Measurements from ENCODE around the gene DLL4.

The DLL4 gene

GRCh38 chr15:40943764-40944365, 14.7 kb downstream of the DLL4 start:
- POLR2A ChIA-PET: interaction anchor here (5.1 kb wide), 1 partner anchor 11 kb away, joined by 146 read pairs; the partner anchor contains the start of gene CHAC1
- no peak for TF ChIP-seq L3MBTL2 (conservative IDR thresholded peaks at IDR 0.05)
- DNase-seq (ENCODE audit: extremely low spot score): no peak
- CTCF ChIA-PET: no interaction called here

DNA sequence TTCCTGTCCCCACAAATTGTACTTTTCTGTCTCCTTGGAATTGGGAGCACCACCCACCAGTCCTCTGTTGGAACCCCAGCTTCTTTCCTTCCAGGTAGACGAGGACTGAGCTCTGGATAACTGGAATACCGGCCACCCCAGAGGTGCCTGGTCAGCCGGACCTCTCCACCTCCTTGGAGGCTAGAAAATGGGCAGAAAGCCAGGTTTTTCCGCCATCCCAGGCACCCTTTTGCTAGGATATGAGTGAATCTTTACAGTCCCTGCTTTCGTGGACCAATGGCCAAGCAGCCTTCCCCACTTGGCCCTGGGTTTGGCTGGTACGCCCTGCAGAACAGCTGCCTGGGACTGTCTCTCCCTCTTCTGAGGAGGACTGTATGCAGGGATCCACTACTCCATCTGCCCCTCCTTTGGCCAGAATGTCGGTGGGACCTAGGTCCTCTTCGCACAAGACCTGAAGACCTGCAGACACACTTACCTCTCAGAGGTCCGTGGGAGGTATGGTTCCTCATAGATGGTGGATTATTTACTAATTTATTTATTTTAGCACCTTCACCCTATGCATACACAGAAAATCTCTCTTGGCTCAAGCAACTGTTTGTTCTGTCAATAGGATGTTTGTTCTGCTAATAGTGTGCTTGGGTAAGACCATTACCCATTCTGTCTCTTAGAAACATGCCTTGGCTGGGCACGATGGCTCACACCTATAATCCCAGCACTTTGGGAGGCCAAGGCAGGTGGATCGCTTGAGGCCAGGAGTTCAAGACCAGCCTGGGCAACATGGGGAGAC, 15.6 kb downstream of the DLL4 start:
- DNase-seq (ENCODE audit: extremely low spot score): no peak
- ChIA-PET POLR2A (interaction anchor here (1.8 to 5.1 kb wide), 2 partner anchors 10 to 12 kb away, joined by 4 to 146 read pairs; partner anchors contain the start of gene CHAC1), CTCF (no interaction called here)
- TF ChIP-seq ZNF384 (IDR thresholded peaks at IDR 0.05) (no peak), FOXA1 (IDR thresholded peaks at IDR 0.05) (no peak), BHLHE40 (IDR thresholded peaks at IDR 0.05; ENCODE audit: borderline replicate concordance) (no peak), FOXK2 (IDR thresholded peaks at IDR 0.05) (no peak), NFRKB (IDR thresholded peaks at IDR 0.05) (no peak), ELF4 (IDR thresholded peaks at IDR 0.05) (no peak), ARNT (IDR thresholded peaks at IDR 0.05) (no peak), TARDBP (IDR thresholded peaks at IDR 0.05) (no peak), SUZ12 (IDR thresholded peaks at IDR 0.05) (no peak), FOXM1 (IDR thresholded peaks at IDR 0.05; ENCODE audit: borderline replicate concordance) (no peak), CTBP1 (IDR thresholded peaks at IDR 0.05; ENCODE audit: borderline replicate concordance) (no peak), SP1 (IDR thresholded peaks at IDR 0.05) (no peak), LEF1 (IDR thresholded peaks at IDR 0.05; ENCODE audit: borderline replicate concordance) (no peak), L3MBTL2 (conservative IDR thresholded peaks at IDR 0.05) (no peak), HDGF (IDR thresholded peaks at IDR 0.05; ENCODE audit: borderline replicate concordance) (no peak)
- TF ChIP-seq, protein P1, sequence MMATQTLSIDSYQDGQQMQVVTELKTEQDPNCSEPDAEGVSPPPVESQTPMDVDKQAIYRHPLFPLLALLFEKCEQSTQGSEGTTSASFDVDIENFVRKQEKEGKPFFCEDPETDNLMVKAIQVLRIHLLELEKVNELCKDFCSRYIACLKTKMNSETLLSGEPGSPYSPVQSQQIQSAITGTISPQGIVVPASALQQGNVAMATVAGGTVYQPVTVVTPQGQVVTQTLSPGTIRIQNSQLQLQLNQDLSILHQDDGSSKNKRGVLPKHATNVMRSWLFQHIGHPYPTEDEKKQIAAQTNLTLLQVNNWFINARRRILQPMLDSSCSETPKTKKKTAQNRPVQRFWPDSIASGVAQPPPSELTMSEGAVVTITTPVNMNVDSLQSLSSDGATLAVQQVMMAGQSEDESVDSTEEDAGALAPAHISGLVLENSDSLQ (IDR thresholded peaks at IDR 0.05): no peak

DNA sequence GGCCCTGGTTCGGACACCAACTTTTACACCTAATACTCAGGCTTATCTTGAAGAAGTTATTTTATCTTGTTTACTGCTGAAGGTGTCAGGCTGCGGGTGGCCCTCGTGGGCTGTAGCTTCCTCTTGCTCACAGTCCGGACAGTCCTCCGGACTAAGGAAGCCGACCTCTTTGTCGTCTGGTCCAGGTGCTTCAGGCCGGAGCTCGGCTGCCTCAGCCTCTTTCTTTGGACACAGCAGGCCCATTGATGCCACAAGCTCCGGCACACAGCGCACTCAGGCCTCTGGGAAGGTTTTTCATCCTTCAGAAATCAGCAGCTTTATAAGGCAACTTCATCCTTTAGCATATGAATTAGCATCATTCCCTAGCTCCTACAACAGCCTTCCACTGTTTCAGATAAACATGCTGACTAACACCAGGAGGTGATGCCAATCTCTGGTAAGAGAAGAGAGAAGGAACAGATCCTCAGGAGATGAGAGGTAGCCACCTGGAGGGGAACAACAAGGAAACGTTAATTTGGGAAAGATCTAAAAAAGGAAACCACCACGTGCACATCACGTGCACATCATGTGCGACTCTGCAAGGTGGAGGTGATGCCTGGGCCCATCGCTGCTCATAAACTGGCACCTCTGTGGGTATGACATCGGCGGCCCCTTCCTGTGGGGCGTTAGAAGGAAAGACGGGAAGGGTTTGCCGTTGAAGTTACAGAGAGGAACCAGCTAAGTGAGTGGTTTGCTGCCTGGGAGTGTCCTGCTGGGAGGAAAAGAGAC, 19.8 kb downstream of the DLL4 start:
- POLR2A ChIA-PET: interaction anchor here (0.6 to 1.0 kb wide), 3 partner anchors 20 to 533 kb away, joined by 3 to 5 read pairs (median 3); no protein-coding TSS in a partner anchor
- no peak for DNase-seq (ENCODE audit: extremely low spot score)
- TF ChIP-seq HDGF (IDR thresholded peaks at IDR 0.05; ENCODE audit: borderline replicate concordance) (no peak), SP1 (IDR thresholded peaks at IDR 0.05) (no peak), BHLHE40 (IDR thresholded peaks at IDR 0.05; ENCODE audit: borderline replicate concordance) (no peak), FOXK2 (IDR thresholded peaks at IDR 0.05) (no peak), LEF1 (IDR thresholded peaks at IDR 0.05; ENCODE audit: borderline replicate concordance) (no peak), ZNF384 (IDR thresholded peaks at IDR 0.05) (no peak), ARNT (IDR thresholded peaks at IDR 0.05) (no peak), TARDBP (IDR thresholded peaks at IDR 0.05) (no peak)
- TF ChIP-seq, protein P1 (IDR thresholded peaks at IDR 0.05): no peak
- CTCF ChIA-PET: interaction anchor here (0.8 kb wide), 1 partner anchor 9 kb away, joined by 3 read pairs; no protein-coding TSS in a partner anchor

- no peak for DNase-seq (ENCODE audit: extremely low spot score)
- POLR2A ChIA-PET: interaction anchor here (1.0 kb wide), 1 partner anchor 19 kb away, joined by 3 read pairs; no protein-coding TSS in a partner anchor
- no peak for TF ChIP-seq ZNF384 (IDR thresholded peaks at IDR 0.05)
- TF ChIP-seq TARDBP (IDR thresholded peaks at IDR 0.05): no peak
- TF ChIP-seq CTBP1 (IDR thresholded peaks at IDR 0.05; ENCODE audit: borderline replicate concordance): no peak
- TF ChIP-seq SUZ12 (IDR thresholded peaks at IDR 0.05): no peak
- no peak for TF ChIP-seq FOXA1 (IDR thresholded peaks at IDR 0.05)
- TF ChIP-seq HDGF (IDR thresholded peaks at IDR 0.05; ENCODE audit: borderline replicate concordance): no peak
- no peak for TF ChIP-seq ELF4 (IDR thresholded peaks at IDR 0.05)
- TF ChIP-seq NFRKB (IDR thresholded peaks at IDR 0.05): no peak
- no peak for TF ChIP-seq BHLHE40 (IDR thresholded peaks at IDR 0.05; ENCODE audit: borderline replicate concordance)
- no peak for TF ChIP-seq SP1 (IDR thresholded peaks at IDR 0.05)
- no peak for TF ChIP-seq ARNT (IDR thresholded peaks at IDR 0.05)
- TF ChIP-seq L3MBTL2 (conservative IDR thresholded peaks at IDR 0.05): no peak
- no peak for TF ChIP-seq LEF1 (IDR thresholded peaks at IDR 0.05; ENCODE audit: borderline replicate concordance)
- TF ChIP-seq FOXK2 (IDR thresholded peaks at IDR 0.05): no peak
- TF ChIP-seq, protein P1 (IDR thresholded peaks at IDR 0.05): no peak
- CTCF ChIA-PET: no interaction called here
Measured at GRCh38 chr15:40949756-40950207, 20.6 kb downstream of the DLL4 start.

GRCh38 chr15:40951764-40952163, 22.6 kb downstream of the DLL4 start:
- TF ChIP-seq, protein P1 (IDR thresholded peaks at IDR 0.05): no peak
- TF ChIP-seq HDGF (IDR thresholded peaks at IDR 0.05; ENCODE audit: borderline replicate concordance) (no peak), SP1 (IDR thresholded peaks at IDR 0.05) (no peak), TARDBP (IDR thresholded peaks at IDR 0.05) (no peak), FOXK2 (IDR thresholded peaks at IDR 0.05) (no peak), ZNF384 (IDR thresholded peaks at IDR 0.05) (no peak), FOXM1 (IDR thresholded peaks at IDR 0.05; ENCODE audit: borderline replicate concordance) (no peak), BHLHE40 (IDR thresholded peaks at IDR 0.05; ENCODE audit: borderline replicate concordance) (no peak), L3MBTL2 (conservative IDR thresholded peaks at IDR 0.05) (no peak), NFRKB (IDR thresholded peaks at IDR 0.05) (no peak), CTBP1 (IDR thresholded peaks at IDR 0.05; ENCODE audit: borderline replicate concordance) (no peak), LEF1 (IDR thresholded peaks at IDR 0.05; ENCODE audit: borderline replicate concordance) (no peak)
- POLR2A ChIA-PET: interaction anchor here (1.2 to 9.1 kb wide), 11 partner anchors 10 to 165 kb away, joined by 3 to 146 read pairs (median 11); partner anchors contain the start of gene INO80
- no peak for DNase-seq (ENCODE audit: extremely low spot score)
- CTCF ChIA-PET: interaction anchor here (1.0 to 1.8 kb wide), 3 partner anchors 9 to 331 kb away, joined by 3 to 5 read pairs (median 5); no protein-coding TSS in a partner anchor
